ENCODE data around the gene MARVELD2. TPM values are rescaled to one million over a fixed set of nuclear protein-coding genes. Genes with fewer than 3 reads are reported as not detected.

MARVELD2 gene
- total and polyA plus RNA-seq, 2 of the 13 experiments (the other 11 are each of a cell fraction or from before 2014, with no cell fraction given) = 11.1 to 15.4 TPM

DNA sequence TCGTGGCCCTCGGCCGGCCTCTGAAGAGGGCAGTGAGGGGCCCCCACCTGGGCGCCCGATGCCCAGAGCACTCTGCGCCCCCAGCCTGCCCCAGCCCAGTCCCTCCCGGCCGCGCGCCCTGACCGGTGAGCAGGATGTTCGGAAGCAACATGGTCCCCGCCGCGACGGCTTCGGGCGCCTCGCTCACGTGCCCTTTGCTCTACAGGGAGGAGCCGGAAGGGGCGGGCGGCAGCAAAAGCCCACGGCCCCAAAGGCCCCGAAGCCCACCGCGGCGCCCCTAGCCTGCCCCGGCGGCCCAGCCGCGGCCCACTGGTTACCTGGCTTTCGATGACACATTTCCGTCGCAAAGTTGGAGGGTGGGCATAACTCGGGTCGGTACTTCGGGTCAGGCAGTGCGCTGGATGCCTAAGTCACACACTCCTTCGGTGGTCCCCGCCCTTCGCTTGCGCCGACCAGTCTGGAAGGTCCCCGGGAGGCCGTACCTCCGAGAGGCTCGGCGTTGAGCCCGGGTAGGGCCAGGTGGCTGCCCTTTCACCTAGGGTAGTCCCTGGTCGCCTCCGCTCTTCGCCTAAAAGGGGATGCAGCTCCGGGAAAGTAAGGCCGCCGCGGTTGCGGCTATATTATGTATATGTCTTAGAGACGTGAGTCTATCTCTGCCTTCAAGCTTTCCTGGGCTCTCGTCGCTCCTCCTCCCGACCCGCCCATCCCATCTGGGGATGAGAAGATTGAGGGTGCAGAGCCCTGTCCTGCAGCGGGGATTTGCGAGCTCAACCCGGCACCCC lies 45.4 kb upstream of the MARVELD2 start, which contains the start of the genes AK6, RAD17 and TAF9 (continued):
- TF ChIP-seq ZBTB7B (CRISPR knock-in tag; IDR thresholded peaks at IDR 0.05) (peak; percentile 98), MYNN (CRISPR knock-in tag; IDR thresholded peaks at IDR 0.05; ENCODE audit: low read depth) (no peak), NFYB (CRISPR knock-in tag; IDR thresholded peaks at IDR 0.05) (peak; percentile 56), ZNF569 (CRISPR knock-in tag; IDR thresholded peaks at IDR 0.05; ENCODE audit: borderline replicate concordance) (no peak), ATF1 (CRISPR knock-in tag; IDR thresholded peaks at IDR 0.05) (peak; percentile 69), GTF3A (CRISPR knock-in tag; conservative IDR thresholded peaks at IDR 0.05) (peak; percentile 88; the same call in 1 of the 2 replicates), STAT6 (CRISPR knock-in tag; IDR thresholded peaks at IDR 0.05; ENCODE audit: borderline replicate concordance) (peak; percentile 31; the same call in 1 of the 2 replicates), KDM5B (CRISPR knock-in tag; IDR thresholded peaks at IDR 0.05; ENCODE audit: borderline replicate concordance) (peak; percentile 91; the same call in 1 of the 2 replicates), FOXP4 (CRISPR knock-in tag; IDR thresholded peaks at IDR 0.05) (peak; percentile 24; the same call in 1 of the 2 replicates), ZNF225 (CRISPR knock-in tag; IDR thresholded peaks at IDR 0.05) (peak; percentile 88), SCMH1 (CRISPR knock-in tag; IDR thresholded peaks at IDR 0.05; ENCODE audit: borderline replicate concordance) (no peak), ZNF672 (CRISPR knock-in tag; IDR thresholded peaks at IDR 0.05) (no peak), ZBTB49 (CRISPR knock-in tag; IDR thresholded peaks at IDR 0.05; ENCODE audit: borderline replicate concordance) (no peak), ZNF605 (CRISPR knock-in tag; IDR thresholded peaks at IDR 0.05) (no peak; the same call in none of the 2 replicates), KAT2B (IDR thresholded peaks at IDR 0.05; ENCODE audit: borderline replicate concordance, low read depth, low read length) (no peak), NR2F6 (IDR thresholded peaks at IDR 0.05) (peak; percentile 30; the same call in 1 of the 2 replicates), NR2F6 (CRISPR knock-in tag; IDR thresholded peaks at IDR 0.05) (no peak), ZSCAN30 (CRISPR knock-in tag; IDR thresholded peaks at IDR 0.05) (no peak)
- TF ChIP-seq, protein P1, sequence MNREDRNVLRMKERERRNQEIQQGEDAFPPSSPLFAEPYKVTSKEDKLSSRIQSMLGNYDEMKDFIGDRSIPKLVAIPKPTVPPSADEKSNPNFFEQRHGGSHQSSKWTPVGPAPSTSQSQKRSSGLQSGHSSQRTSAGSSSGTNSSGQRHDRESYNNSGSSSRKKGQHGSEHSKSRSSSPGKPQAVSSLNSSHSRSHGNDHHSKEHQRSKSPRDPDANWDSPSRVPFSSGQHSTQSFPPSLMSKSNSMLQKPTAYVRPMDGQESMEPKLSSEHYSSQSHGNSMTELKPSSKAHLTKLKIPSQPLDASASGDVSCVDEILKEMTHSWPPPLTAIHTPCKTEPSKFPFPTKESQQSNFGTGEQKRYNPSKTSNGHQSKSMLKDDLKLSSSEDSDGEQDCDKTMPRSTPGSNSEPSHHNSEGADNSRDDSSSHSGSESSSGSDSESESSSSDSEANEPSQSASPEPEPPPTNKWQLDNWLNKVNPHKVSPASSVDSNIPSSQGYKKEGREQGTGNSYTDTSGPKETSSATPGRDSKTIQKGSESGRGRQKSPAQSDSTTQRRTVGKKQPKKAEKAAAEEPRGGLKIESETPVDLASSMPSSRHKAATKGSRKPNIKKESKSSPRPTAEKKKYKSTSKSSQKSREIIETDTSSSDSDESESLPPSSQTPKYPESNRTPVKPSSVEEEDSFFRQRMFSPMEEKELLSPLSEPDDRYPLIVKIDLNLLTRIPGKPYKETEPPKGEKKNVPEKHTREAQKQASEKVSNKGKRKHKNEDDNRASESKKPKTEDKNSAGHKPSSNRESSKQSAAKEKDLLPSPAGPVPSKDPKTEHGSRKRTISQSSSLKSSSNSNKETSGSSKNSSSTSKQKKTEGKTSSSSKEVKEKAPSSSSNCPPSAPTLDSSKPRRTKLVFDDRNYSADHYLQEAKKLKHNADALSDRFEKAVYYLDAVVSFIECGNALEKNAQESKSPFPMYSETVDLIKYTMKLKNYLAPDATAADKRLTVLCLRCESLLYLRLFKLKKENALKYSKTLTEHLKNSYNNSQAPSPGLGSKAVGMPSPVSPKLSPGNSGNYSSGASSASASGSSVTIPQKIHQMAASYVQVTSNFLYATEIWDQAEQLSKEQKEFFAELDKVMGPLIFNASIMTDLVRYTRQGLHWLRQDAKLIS (CRISPR knock-in tag; IDR thresholded peaks at IDR 0.05) = no peak

All from HepG2 (cell line).